GM12875 (cell line): Measurements from ENCODE around the gene ZNF792.
"Not testable (repeated sequence)": the region's sequence is repeated elsewhere in the genome, so short reads cannot be mapped to it uniquely, and the experiment has no call there.

Experiments used
- H3K4me3 ChIP-seq: one replicate; pipeline ENCODE4 v1.5.1; 2011; ENCODE audit warnings: low read depth, low read length, control low read depth
- TF ChIP-seq, protein P1 (sequence below): IDR thresholded peaks from 2 replicates; pipeline ENCODE4 v1.5.1; 2011; ENCODE audit warnings: low read depth, mild to moderate bottlenecking, control low read depth, inconsistent platforms, low read length, moderate library complexity, borderline replicate concordance; ENCODE audit not compliant: insufficient read depth

ZNF792 gene

DNA sequence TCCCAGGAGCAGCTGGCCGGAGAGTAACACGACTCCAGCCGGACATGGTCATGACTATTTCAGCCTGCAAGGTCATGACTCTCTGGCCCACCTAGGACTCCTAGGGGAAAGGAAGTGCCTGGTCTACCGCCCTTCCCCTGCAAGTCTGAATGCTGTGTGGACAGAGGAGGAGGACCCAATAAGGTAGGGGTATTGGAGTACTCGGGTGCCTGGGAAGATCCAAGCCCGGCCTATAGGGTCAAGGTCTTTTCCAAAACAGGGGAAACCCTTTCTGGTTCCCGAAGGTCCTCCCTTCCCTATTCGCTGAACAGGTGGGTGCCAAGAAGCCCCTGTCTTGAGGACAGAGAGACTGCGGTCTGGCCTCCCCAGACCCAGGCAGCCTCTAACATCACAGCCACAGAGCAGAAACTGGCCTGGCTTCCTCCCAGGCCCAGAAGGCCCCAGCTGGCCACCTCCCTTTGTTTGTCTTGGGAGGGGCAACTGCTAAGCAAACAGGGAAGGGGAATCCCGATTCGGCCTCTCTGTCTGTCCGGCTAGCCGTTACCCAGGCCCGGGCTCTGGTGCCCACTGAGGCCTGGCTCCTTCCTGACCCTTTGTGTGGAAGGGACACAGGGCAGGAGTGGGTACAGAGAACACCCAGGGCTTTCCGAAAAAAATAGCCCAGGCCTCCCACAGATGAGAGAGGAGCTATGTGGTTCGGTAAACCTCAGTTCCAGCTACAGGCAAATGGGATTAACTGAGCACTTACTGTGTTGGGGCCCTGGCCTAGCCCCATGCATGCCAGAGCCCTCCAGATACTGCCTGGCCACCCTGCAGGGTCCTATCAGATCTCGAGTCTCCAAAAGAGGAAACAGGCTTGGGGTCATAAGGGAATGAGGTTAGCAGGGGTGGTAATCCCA is 30.9 kb upstream of the ZNF792 start:
- H3K4me3 ChIP-seq, result no peak overlapping the region
- TF ChIP-seq, protein P1, sequence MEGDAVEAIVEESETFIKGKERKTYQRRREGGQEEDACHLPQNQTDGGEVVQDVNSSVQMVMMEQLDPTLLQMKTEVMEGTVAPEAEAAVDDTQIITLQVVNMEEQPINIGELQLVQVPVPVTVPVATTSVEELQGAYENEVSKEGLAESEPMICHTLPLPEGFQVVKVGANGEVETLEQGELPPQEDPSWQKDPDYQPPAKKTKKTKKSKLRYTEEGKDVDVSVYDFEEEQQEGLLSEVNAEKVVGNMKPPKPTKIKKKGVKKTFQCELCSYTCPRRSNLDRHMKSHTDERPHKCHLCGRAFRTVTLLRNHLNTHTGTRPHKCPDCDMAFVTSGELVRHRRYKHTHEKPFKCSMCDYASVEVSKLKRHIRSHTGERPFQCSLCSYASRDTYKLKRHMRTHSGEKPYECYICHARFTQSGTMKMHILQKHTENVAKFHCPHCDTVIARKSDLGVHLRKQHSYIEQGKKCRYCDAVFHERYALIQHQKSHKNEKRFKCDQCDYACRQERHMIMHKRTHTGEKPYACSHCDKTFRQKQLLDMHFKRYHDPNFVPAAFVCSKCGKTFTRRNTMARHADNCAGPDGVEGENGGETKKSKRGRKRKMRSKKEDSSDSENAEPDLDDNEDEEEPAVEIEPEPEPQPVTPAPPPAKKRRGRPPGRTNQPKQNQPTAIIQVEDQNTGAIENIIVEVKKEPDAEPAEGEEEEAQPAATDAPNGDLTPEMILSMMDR, result no peak

DNA sequence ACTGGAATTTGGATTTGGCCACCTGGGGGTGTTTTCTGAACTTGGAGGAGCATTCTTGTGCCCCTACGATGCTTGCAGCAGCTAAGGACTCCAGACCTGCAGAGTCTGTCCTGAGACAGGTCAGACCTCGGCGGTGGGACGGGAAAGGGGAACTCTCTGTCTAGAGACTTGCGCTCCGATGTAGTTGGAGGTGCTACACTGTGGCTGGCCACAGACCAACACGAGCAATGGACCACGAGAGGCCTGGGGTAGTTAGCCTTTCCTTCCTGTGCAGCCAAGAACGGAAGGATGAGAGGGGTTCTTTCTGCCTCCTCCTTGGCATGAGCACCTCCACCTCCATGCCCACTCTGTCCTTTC is 30.2 kb upstream of the ZNF792 start:
- TF ChIP-seq, protein P1, result no peak
- no peak overlapping the region for H3K4me3 ChIP-seq

DNA sequence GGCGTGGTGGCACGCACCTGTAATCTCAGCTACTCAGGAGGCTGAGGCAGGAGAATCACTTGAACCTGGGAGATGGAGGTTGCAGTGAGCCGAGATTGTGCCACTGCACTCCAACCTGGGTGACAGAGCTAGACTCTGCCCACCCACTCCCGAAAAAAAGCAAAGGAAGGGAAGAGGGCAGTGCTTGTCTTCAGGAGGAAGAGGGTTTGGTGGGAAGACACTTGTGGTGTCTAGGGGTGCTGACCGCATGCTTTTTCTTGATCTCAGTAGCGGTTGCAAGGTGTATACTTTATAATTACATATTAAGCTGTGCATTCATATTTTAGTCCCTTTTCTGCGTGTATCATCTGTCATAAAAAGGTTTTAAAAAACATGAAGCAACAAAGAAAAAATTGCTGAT is 28.6 kb upstream of the ZNF792 start:
- not testable (repeated sequence) for H3K4me3 ChIP-seq

DNA sequence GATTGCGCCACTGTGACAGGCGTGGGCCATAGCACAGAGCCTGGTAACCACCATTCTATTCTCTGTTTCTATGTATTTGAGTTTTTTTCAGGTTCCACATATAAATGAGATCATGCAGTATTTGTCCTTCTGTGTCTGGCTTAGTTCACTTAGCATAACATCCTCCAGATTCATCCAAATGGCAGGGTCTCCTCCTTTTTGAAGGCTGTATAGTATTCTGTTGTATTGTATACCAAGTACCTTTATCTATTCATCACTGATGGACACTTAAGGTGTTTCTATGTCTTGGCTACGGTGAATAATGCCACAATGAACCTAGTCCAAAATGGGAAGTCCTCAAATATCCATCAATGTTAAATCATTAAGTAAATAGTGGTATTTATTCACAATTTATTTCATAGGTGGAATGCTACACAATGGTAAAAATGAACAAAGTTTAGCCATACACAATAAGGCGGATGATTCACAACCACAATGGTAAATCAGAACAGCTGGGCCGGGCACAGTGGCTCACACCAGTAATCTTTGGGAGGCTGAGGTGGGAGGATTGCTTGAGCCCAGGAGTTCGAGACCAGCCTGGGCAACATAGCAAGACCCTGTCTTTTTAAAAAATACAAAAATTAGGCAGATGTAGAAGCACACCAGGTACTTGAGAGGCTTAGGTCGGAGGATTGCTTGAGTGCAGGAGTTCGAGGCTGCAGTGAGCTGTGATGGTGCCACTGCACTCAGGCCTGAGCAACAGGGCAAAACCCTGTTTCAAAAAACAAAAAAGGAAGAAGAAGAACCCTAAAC is 27.7 kb upstream of the ZNF792 start:
- TF ChIP-seq, protein P1, result no peak
- H3K4me3 ChIP-seq, result no peak overlapping the region

DNA sequence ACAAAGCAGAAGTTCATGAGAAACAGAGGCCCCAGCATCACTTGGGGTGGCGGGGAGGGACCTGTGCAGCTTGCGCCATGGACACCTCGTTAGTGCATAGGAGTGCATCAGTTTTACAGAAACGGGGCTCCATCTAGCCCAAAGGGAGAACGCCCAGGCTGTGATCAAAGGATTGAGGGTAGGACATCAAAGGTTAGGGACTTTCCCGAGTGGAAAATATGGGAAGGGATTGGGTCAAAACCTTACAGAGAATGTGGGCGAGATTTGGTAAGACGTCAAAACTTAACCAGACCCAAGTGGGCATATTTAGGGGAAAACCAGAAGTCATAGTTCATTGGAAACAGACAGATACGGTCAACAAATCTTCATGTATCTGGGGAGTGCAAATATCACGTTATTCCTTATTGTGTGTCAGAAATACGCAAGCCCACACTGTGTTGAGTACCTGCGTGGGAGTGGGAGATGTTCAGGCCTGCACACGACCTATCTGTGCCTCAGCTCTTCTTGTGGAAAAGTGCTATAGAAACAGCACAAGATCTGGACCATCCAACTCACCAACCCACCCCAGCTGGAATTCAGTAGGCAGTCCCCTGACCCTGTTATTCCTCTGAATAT is 26.7 kb upstream of the ZNF792 start:
- TF ChIP-seq, protein P1, result no peak

DNA sequence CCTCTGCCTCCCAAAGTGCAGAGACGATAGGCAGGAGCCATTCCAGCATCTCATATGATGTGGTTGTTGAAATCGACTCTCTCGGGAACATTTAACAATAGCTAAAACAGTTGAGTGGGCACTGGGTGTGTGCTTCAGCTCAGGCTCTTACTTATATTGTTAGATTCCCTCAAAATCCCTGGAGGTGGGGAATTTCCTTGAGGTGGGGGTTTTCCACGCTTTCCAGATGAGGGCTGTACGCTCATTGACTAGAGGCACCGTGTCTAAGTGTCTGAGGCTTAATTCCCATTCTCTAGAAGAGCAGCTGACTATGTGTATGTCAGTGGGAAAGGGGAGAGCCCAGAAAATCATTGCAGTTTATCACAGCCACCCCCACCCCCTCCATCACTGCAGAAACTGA is 25.3 kb upstream of the ZNF792 start:
- H3K4me3 ChIP-seq, result no peak overlapping the region
- TF ChIP-seq, protein P1, result no peak

More for the DNA sequence above, 26.7 kb upstream of the ZNF792 start:
- H3K4me3 ChIP-seq, result no peak overlapping the region

DNA sequence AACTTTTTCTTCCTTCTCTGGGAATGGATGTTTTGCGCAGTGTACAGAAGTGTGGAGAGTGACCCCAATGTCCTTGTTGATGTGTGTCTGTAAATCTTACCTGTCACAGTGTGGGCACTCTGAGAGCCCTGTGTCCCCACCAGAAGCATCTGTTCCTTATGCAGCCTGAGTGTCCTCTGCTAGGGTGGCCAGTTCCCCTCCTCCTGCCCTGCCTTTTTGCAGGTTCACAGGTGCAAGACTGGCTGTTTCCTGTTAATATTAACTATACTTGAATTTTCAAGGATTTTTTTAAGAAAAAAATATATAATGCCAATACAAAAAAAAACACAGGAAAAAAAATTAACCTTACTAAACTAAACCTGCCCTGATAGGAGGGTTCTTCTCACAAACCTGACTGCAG is 24.1 kb upstream of the ZNF792 start:
- no peak overlapping the region for H3K4me3 ChIP-seq
- TF ChIP-seq, protein P1, result no peak
